Osteocyte (in vitro differentiated cells): ENCODE measurements around the gene TRPM3. TPM values are rescaled to one million over a fixed set of nuclear protein-coding genes. Genes with fewer than 3 reads are reported as not detected.

ENCODE experiments used
- DNase-seq: peaks from one replicate; pipeline ENCODE4 v3.0.0; 2021; ENCODE audit warnings: mixed read lengths; ENCODE audit not compliant: unreplicated experiment; ENCODE audit errors: extremely low spot score
- H3K27ac Mint-ChIP-seq: one replicate; pipeline ENCODE4 v1.8.0; 2021; ENCODE audit warnings: mild to moderate bottlenecking, mixed read lengths; ENCODE audit not compliant: unreplicated experiment
- H3K27me3 Mint-ChIP-seq: one replicate; pipeline ENCODE4 v1.8.0; 2021; ENCODE audit warnings: mixed read lengths; ENCODE audit not compliant: unreplicated experiment
- H3K36me3 Mint-ChIP-seq: one replicate; pipeline ENCODE4 v1.8.0; 2021; ENCODE audit warnings: mixed read lengths; ENCODE audit not compliant: unreplicated experiment
- H3K4me1 Mint-ChIP-seq: one replicate; pipeline ENCODE4 v1.8.0; 2021; ENCODE audit warnings: mixed read lengths; ENCODE audit not compliant: unreplicated experiment
- H3K4me3 Mint-ChIP-seq: one replicate; pipeline ENCODE4 v1.8.0; 2021; ENCODE audit warnings: mild to moderate bottlenecking, moderate library complexity, mixed read lengths; ENCODE audit not compliant: unreplicated experiment
- H3K9me3 Mint-ChIP-seq: one replicate; pipeline ENCODE4 v1.8.0; 2021; ENCODE audit warnings: mixed read lengths; ENCODE audit not compliant: unreplicated experiment
- CTCF ChIP-seq: fragments of 200-600 bp; sonication (generic); IDR thresholded peaks from 2 replicates; pipeline ENCODE4 v1.5.0; 2021; ENCODE audit warnings: antibody characterized with exemption, mild to moderate bottlenecking, moderate library complexity
- total RNA-seq: library from RNA; stranded (reverse); gene quantifications from 2 replicates; pipeline ENCODE4 v1.2.1, GENCODE V29; 2021

The TRPM3 gene
- total RNA-seq, 1 donor from 2014 or later: 0.05 TPM

GRCh38 chr9:70688704-70689103 is 432.7 kb downstream of the TRPM3 start:
- Mint-ChIP-seq H3K4me3 (no peak overlapping the region), H3K9me3 (no peaks in the 10 kb centered on the region), H3K4me1 (no peaks in the 10 kb centered on the region), H3K27ac (no peak overlapping the region), H3K27me3 (peaks cover 41% of the 10 kb centered on the region), H3K36me3 (no peaks in the 10 kb centered on the region)
- TF ChIP-seq CTCF: no peak
- DNase-seq: no peak

DNA sequence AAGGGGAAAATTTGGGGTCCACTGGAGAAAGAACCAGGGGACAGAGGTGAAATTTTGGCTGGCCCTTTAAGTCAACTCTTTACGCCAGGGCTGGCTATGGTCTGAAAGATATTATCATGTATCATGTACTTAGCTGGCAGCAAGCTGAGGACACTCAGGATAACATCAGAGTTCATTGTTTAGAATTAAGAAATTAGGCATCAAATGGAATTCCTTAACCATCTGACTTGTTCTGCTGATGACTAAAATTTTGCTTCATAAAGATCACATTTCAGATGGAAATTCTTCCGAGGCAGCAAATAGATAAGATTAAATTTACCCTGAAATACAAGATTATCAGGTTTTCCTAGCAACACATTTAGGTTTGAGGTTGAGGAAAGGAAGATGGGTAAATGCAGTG is 437.6 kb downstream of the TRPM3 start:
- Mint-ChIP-seq H3K9me3 (no peaks in the 10 kb centered on the region), H3K36me3 (no peaks in the 10 kb centered on the region), H3K4me1 (no peaks in the 10 kb centered on the region), H3K27ac (no peak overlapping the region), H3K27me3 (peaks cover 25% of the 10 kb centered on the region), H3K4me3 (no peak overlapping the region)
- no peak for DNase-seq
- TF ChIP-seq CTCF: no peak

- Mint-ChIP-seq H3K9me3 (no peaks in the 10 kb centered on the region), H3K27ac (no peak overlapping the region), H3K4me3 (no peak overlapping the region), H3K27me3 (peaks cover 13% of the 10 kb centered on the region), H3K4me1 (no peaks in the 10 kb centered on the region), H3K36me3 (no peaks in the 10 kb centered on the region)
- DNase-seq: no peak
- TF ChIP-seq CTCF: no peak
Observed at GRCh38 chr9:70682298-70682697, 439.1 kb downstream of the TRPM3 start.

DNA sequence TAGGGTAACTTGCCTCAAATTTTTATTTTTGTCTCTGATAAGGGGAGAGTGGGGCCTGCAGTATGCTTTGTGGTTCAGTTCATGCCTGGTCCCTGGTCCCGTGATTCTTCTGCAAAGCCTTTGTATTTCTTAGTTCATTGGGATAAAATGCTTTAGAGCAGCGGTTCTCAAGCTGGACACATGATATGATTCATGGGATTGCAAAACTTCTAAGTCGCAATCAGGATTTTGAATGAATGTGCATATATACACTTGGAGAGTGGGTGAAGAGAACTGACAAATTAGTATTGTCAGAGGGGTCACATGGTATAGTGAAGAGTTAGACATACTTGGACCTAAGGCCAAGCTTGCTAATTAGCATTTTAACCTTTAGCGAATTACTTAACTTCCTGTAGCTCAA is 441.6 kb downstream of the TRPM3 start:
- no peak for DNase-seq
- no peak overlapping the region for H3K4me3 Mint-ChIP-seq
- H3K27me3 Mint-ChIP-seq: peaks cover 10% of the 10 kb centered on the region
- no peaks in the 10 kb centered on the region for H3K4me1 Mint-ChIP-seq
- H3K36me3 Mint-ChIP-seq: no peaks in the 10 kb centered on the region
- H3K9me3 Mint-ChIP-seq: no peaks in the 10 kb centered on the region
- no peak for TF ChIP-seq CTCF
- H3K27ac Mint-ChIP-seq: no peak overlapping the region

DNA sequence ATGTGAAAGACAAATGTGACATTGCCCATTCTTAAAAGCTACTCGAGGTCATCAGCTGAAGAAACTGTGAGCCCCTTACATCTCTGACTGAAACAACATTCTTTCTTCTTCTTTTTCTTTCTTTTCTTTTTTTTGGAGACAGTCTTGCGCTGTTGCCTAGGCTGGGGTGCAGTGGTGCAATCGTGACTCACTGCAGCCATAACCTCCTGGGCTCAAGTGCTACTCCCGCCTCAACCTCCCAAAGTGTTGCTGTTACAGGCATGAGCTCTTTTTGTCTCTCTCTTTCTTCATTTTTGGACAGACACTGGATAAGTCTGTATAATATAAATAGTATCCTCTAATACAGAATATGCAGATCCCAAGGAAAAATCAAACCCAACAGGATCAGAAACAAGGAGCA is 443.3 kb downstream of the TRPM3 start:
- no peak for DNase-seq
- Mint-ChIP-seq H3K27ac (no peak overlapping the region), H3K9me3 (no peaks in the 10 kb centered on the region), H3K4me3 (no peak overlapping the region), H3K36me3 (no peaks in the 10 kb centered on the region), H3K4me1 (no peaks in the 10 kb centered on the region), H3K27me3 (peaks cover 8% of the 10 kb centered on the region)
- no peak for TF ChIP-seq CTCF
